HuH-7 (cell line): Measurements from ENCODE around the gene CLSTN2.

Experiments used
- DNase-seq: peaks from one replicate; pipeline ENCODE4 v3.0.0; 2011; ENCODE audit warnings: low spot score

Gene CLSTN2

DNA sequence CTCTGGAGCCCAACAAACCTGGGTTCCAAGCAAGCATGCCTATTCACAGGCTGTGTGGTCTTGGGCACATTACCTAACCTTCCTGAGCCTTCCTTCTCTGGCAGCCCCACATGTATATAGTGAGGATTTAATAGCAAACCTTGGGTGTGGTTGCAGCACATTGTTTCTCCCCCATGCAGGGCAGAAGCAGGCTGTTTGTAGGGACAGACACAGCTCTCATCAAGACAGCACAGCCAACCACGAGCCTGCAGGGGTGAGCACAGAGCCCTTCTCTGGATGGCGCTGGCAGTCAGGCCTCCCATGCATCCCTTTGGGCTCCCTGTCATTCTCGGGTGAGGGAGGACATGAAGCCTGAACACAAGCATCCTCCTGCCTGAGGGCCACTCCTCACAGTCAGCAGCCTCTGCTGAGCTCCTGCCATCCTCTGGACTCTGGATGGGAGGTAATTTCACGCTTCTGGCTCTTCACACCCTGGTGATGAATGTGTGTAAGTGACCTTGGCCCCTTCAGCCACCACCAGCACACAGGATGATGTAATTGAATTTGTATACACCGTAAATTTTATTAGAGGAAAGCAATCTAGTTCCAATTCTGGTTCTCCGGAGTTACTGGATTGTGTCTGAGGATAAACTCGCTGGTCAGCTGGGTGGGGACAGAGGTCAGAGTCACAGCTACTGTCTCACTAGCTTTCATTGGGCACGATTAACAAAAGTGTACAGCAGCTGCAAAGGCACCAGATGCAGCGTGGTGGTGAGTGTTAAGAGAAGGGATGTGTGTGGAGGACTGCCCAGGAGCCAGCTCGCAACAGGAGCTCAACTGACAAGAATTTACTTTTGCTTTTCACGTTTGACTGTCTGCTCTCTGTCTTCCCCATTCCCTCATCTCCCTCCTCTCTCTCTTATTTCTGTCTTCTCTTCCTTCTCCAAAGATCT, 118.1 kb downstream of the CLSTN2 start:
- no peak for DNase-seq

DNA sequence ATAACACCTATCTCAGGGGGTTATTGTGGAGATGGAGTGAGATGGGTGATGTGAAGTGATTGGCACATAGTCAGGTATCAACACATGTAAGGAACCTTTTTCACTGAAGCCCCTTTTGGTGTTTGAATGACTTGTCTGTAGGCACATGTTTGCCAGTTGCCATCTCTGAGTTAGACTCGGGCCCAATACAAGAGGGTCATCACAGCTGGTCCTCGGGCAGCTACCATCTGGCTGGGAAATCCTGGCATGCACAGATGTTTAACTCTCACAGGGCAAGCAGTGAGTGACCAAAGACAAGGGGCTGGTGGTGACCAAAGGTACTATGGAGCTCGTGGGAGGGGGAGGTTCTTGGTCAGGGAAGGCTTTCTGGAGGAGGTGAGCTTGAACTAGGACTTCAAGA, 118.8 kb downstream of the CLSTN2 start:
- no peak for DNase-seq

DNA sequence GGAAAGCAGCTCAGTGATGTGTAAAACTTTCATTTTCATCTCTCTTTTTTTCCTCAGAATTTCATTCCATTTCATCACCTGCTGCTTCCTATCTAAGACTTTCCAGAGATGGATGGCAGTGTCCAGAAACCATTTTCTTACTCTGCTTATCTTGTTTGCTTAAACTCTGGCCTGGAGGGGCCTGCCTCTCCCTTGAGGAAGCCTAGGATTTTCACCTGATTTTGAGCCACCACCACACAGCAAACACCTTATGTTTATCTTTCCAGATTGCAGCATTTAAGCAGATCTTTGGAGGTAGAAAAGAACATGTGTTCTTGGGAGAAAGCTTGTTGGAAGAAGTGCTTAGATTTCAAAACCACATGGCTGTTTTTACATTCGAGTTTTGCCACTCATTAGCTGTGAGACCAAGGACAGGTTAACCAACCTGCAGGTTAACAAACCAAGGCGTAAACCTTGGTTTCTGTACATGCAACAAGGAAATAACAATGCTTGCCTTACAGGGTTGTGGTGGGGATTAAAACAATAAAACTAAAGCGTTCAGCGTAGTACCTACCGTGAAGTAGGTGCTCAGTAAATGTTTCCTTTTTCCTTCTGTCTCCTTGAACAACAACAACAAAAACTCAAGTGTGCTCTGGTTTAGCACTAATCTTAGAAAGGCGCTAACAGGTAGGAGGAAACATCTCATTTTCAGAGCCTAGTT, 120.3 kb downstream of the CLSTN2 start:
- no peak for DNase-seq

DNA sequence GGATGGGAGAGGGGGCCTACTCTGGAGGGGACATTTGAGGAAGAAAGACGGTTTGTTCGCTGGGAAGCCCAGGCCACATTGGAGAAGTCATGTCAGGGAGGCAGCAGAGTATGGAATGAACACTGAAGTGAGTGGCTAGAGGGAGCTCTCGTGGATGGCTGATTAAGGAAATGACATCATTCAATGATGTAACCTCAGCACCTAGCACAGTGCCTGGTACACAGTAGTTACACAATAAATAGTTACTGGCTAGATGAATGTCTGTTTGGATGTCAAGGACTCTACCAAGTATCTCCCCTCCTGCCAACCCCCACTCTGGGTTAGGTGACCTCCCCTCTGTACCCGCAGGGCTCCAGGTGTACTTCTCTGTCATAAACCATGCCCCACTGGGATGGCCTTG, 121.1 kb downstream of the CLSTN2 start:
- no peak for DNase-seq

DNA sequence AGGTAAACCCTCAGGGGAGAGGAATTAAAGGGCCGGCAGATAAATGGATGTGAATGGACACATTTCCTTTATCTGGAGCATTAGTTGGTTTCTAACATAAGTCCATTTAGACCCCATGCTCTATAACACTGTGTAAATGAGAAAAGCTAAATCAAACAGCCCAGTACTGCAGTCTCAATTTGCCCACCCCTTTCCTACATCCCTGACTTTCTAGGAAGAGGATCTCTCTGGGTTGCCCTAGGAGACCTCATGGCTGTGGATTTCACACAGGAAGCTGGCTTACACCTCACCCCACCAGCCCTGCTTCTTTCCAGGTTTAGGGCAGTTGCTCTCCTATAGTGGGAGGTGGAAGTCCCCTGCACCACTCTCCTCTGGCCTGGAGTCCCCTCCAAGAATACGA, 126.2 kb downstream of the CLSTN2 start:
- DNase-seq = no peak

DNA sequence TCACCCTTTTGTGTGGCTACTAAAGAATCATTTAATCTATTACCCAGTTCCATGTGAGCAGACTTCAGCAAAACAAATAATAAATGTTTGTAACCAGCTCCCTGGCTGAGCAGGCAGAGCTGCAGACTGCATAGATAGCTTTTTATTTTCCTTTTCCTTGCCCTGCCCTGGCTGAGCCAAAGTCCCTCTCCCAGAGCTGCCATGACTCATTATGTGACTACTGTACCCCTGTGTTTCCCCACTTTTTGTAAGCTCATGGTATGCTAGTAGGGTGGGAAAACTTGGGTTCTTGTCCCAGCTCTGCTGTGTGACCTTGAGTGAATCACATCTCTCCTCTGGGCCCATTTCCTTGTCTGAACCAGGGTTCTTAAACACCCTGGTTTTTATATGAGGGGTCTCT, 127.5 kb downstream of the CLSTN2 start:
- DNase-seq = no peak

DNA sequence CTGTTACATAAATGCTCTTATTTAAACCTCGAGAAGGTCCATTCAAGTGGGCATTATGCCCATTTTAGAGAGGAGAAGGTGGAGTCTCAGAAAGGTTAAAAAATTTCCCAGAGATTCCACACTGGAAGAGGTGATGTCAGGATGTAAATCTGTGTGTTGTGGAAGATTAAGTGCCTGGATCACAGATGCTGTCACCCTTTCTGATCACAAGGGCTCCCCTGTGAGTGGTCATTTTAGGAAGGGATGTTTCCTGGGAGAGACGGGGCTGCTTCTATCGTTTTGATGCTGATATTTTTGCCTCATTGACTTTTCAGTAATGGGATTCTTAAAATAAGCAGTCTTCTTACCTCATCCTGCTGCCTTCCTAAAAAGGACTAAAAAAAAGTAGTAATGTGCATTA, 132.5 kb downstream of the CLSTN2 start:
- no peak for DNase-seq

DNA sequence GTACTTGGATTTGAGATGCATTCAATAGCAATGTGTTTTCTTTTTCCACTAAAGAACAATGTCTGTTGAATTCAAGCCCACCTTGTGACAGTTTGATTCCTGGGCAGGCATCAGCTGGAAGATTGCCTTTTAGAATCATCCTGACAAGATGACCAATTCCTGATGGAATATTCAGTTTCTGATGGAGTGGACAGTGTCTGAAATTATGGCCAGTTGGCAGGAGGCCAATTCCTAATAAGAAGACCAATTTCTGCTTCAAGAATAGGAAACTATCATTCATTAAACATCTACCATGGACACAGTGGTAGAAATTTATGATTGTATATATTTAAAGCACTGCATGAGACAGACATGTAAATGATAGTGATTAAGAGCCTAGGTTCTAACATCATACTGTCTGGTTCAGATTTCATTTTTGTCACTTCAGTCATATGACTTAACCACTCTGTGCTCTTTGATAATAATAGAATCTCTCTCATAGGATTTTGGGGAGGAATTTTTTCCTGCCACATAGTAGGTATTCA, 133.6 kb downstream of the CLSTN2 start:
- DNase-seq = no peak

DNA sequence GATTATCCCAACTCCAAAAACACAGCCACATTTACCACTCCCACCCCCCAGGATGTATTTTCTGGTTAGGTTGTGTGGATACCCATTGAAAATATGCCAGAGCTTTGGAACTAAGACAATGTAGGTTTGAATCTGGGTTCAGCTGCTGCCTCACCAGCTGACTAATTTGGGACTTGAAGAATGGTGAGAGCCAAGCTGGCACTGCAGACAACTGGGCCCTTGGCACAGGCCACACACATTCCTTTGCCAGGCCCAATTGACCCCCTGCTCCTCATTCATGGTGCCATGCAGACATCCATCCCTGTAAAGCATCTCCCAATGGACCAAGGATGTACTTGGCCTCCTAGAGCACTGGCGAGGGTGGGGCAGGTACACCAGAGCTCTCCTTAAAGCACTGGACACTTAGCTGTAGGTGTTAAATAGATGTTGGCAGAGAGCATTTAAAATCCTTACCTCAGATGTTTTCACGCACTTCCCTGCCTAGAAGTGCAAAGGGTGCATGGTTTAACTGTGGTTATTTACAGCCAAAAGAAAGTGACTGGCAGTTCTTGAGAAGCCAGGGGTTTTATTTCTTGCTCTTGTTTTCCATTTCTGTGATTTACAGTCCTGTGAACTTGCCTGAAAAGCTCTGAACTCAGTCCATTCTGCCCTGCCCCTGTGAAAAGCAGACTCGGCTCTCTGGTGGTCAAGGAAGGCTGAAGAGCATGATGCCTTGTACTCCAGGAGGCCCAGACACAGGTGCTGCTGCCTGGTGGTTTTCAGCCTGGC, 138.5 kb downstream of the CLSTN2 start:
- no peak for DNase-seq

DNA sequence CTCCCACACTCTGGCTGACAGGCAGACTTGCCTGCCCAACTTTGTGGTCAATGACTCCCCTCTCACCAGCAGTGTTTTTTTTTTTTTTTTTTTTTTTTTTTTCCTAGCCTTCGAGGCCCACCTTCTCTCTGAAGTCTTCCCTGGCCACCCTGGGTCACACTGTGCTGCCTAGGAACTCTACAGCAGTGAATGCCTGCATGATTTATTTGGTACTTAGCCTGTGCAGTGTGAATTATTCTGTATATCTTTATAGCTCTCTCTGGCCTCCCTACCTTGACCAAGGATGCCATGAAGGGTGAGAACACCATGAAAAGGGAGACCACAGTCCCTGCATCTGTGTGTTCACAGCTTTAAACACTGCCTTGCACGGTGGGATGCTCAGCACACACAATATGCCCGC, 141.6 kb downstream of the CLSTN2 start:
- no peak for DNase-seq

DNA sequence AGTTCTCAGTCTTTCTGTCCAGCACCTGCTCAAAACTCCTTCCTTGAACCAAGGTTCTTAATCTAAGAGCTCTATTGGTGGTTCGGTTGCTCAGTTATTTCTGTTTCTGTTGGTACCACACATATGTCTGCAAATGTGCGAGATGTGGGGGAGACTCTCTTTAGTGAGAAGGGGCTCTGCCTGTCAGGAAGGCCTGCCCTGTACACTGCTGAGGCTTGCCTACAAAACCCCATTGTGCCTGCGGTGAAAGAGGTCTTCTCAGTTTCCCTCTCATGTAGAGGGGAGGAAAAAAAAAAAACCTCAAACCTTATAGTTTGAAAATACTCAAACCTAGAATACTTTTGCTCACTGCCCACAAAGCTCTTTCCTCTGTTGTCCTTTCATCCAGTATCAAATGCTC, 142.4 kb downstream of the CLSTN2 start:
- DNase-seq = no peak

DNA sequence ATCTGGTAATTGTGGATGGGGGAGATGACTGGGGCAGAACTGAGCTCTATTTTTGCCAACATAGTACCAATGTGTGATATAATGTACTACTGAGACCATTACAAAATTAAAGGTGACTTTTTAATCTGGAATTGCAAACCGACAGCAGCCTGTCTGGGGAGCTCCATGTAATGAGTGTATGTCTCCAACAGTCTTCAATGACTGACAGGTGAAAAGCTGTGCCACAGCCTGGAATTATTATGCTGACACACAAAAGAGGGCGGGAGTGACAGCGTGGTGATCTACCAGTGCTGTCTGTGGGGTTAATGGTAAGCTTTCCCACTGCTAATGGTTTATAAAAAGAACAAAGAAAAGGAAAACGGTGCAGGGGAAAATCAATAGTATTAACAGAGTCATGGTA, 143.4 kb downstream of the CLSTN2 start:
- DNase-seq = no peak

DNA sequence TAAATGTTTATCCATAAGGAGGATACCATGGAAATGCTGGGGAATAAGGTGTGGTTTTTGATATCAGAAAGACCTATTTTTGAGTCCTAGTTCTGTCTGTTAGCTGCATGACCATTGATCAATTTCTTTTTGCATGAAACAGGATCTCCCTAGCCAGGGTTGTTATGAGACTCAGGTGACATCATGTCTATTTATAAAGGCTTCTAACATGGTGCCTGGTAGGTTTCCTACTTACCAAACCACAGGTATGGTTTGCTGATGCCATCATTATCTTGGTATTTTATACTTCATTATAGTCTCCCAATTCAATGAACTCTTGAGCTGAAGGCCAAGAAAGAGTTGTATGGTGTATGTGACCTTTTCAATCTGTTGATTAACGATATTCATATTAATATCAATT, 144.0 kb downstream of the CLSTN2 start:
- no peak for DNase-seq

DNA sequence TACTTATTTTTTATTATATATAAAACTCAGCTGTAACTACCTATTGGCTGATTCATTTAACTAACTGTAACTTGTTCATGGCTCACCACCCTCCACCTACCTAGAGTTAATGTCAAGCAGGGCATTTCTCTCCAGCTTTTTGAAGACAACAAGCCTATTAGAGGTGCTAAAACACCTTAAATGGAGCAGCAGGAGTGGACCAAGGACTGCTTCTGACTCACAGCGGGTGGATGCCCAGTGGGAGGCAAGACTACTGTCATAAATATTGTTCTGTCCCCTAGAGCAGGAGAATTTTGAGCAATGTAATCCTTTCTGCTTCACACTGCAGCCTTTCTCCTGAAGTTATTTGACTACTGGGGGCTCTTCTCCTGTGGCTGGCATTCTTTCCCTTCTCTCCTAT, 146.9 kb downstream of the CLSTN2 start:
- no peak for DNase-seq

DNA sequence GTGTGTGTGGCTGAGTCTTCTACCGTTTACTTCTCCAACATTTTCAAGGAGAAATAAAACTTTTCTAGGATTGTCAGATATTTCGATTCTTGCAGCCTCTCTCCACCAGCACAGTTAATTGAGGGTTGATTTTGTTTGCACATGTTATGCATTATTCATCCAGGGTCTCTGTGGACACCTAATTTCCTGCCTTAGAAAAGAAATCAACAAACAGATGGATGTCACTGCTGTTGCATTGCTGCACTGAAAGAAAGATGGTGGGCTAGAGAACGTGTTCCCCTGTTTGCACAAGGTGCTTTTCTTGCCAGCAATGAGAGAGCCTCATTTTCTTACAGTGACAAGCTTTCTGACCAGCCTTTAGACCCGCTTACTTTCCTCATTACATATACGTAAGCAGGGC, 150.0 kb downstream of the CLSTN2 start:
- no peak for DNase-seq

DNA sequence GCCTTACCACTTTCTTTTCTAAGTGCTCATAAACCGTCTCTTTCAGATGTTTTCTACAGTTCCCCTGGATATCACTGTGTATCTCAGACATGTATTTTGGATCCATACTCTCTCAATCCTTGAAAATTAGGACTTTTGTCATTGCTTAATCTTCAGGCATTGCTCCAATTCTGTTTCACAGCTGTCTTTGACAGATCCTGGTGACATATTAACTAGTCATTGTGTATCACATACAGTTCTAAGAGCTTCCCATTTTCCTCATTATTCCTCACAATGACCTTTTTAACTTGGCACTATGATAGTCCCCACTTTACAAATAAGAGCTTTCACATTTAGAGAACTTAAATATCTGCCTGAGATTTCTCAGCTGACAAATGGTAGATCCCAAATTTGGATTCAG, 151.7 kb downstream of the CLSTN2 start:
- DNase-seq = no peak

DNA sequence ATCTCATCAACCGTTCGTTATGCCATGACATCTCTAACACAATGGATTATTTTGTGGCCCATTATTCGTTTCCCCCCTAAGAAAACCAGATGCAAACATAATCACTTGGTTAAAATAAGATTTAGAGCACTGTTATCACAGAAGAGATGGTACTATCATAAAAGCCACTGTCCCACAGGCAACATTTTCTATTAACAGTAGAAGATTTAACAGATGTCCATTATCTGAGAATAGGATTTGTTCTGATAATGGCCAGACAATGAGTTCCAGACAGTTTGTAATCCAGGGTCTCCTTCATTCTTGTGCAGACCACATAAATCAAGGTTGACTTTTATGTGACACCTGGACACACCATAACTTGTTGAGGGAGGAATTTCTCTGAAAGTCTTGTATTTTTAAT, 153.1 kb downstream of the CLSTN2 start:
- DNase-seq = no peak

DNA sequence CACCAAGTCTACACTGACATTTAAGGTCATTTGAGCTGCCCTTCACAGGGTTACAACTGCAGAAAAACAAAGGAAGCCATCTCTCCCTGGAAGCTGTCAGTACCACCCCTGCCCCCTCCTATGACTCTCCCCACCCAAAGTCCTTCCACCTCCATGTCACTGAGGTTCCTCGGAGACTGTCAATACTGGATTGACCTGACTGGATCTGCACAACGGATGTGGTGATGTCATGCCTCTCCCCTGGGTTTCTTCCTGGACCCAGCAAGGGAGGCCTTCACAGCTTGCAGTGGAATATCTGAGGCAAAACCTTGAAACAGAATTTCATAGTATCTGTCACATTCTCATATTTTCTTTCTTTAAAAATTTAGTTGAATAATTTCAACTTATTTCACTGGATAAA, 153.5 kb downstream of the CLSTN2 start:
- DNase-seq = no peak

DNA sequence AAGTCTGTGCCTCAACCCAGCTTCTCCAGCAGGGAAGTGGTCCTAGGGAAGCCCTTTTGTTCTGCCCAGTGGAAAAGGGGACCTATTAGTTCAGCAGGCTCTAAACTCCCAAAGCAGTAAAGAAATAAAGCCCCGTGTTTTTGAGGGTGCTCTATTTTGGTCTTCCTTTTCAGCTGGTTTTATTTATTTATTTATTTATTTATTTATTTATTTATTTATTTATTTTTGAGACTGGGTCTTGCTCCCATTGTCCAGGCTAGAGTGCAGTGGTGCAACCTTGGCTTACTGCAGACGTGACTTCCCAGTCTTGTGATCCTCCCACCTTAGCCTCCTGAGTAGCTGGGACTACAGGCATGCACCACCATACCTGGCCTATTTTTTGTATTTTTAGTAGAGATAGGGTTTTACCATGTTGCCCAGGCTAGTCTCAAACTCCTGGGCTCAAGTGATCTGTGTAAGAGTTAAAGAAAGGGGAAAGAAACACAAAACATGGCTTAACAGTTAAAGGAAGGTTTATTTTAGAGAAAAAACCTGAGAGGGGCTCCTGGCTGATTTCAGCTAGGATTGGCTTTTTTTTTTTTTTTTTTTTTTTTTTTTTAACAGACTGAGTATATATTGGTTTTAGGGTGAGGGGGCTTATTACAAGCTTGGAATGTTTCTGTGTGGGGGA, 154.6 kb downstream of the CLSTN2 start:
- no peak for DNase-seq

DNA sequence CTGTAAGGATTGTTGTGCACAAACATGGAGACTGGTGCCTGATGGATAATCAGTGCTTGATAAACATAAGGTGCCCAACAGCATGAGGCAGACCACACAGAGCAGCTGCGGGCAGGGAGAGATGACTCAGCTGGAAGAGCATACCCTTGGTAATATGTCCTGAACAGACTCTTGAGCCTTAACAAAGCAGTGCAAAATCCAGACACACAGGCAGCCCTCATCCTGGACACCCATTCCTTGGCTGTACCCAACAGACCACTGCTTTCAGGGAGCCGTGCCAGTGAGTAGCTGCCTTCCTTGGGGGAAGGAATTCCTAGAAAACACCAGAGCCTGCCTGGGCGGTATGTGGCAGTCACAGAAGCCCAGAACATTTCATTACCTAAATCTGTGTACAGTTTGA, 156.2 kb downstream of the CLSTN2 start:
- no peak for DNase-seq

DNA sequence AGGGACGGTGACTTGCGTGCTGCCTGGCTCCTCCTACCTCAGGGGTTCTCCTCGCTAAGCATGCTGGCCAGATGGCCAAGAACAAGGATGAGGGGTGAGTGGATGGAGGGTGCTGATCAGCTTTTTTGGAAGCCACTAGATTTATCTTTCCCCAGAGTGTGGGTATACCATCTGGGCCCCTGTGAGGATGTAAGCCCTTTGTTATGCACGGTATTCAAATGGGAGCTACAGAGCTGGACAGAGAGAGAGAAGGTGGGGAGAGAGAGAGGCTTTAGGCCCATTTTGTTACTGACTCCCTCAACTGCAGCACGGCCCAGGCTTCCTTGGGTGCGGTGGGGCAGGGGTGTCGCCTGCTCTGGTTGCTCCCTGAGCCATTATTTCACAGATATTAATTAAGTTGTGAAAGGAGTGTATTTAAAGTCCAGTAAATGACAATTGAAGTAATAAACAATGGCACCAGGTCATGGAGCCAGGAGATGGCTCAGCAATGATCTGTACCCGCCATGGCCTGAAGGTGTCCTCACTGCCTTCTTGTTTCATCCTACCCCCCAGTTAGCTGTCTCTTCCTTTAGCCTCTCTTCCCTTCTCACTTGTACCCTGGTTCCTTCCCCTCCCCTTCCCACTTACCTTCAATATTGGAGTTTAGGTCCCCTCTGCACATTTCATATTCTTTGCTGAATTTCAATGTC, 158.0 kb downstream of the CLSTN2 start:
- DNase-seq = no peak
